ENCODE measurements around the gene CLIP2.

The CLIP2 gene

GRCh38 chr7:74266191-74266963 lies 22.8 kb upstream of the CLIP2 start:
- TF ChIP-seq CTCF (IDR thresholded peaks at IDR 0.05): no peak

GRCh38 chr7:74267756-74268565 lies 21.2 kb upstream of the CLIP2 start:
- no peak for TF ChIP-seq CTCF (IDR thresholded peaks at IDR 0.05)

GRCh38 chr7:74269757-74270277 lies 19.4 kb upstream of the CLIP2 start:
- TF ChIP-seq CTCF (IDR thresholded peaks at IDR 0.05): no peak

- no peak for TF ChIP-seq CTCF (IDR thresholded peaks at IDR 0.05)
Observed at GRCh38 chr7:74271742-74272141, 17.5 kb upstream of the CLIP2 start.

GRCh38 chr7:74272305-74273038 lies 16.7 kb upstream of the CLIP2 start:
- TF ChIP-seq CTCF (IDR thresholded peaks at IDR 0.05): no peak

GRCh38 chr7:74275401-74275881 lies 13.8 kb upstream of the CLIP2 start:
- TF ChIP-seq CTCF (IDR thresholded peaks at IDR 0.05): peak; percentile 42

GRCh38 chr7:74277636-74278035 lies 11.6 kb upstream of the CLIP2 start:
- TF ChIP-seq CTCF (IDR thresholded peaks at IDR 0.05): no peak

All from LNCAP (cell line).